DND-41 (cell line): Measurements from ENCODE around the gene SHH.

Experiments used
- ATAC-seq: fragments of 200-7000 bp; cut with Tn5 transposase; 3 replicates; pipeline ENCODE4 v1.9.1; 2021; ENCODE audit warnings: low read depth; ENCODE audit not compliant: insufficient read depth
- DNase-seq: peaks from one replicate; pipeline ENCODE4 v3.0.0-alpha.2; 2020
- H2AFZ ChIP-seq: 2 replicates; pipeline ENCODE4 v1.6.0; 2012; ENCODE audit warnings: low read depth, low read length
- H3K27ac ChIP-seq: 2 replicates; pipeline ENCODE4 v1.5.1; 2012; ENCODE audit warnings: low read length, inconsistent platforms
- H3K27me3 ChIP-seq: fragments of 200-600 bp; sonication (generic); 2 replicates; pipeline ENCODE4 v1.6.0; 2012; ENCODE audit warnings: low read length, mild to moderate bottlenecking, inconsistent platforms; ENCODE audit not compliant: insufficient read depth, poor library complexity
- H3K36me3 ChIP-seq: 2 replicates; pipeline ENCODE4 v1.5.1; 2012; ENCODE audit warnings: low read length, inconsistent platforms; ENCODE audit not compliant: insufficient read depth
- H3K4me1 ChIP-seq: 2 replicates; pipeline ENCODE4 v1.5.1; 2012; ENCODE audit warnings: mild to moderate bottlenecking, low read length; ENCODE audit not compliant: insufficient read depth
- H3K4me2 ChIP-seq: 2 replicates; pipeline ENCODE4 v1.6.0; 2012; ENCODE audit warnings: mild to moderate bottlenecking, moderate library complexity, low read length, inconsistent platforms; ENCODE audit not compliant: insufficient read depth
- H3K4me3 ChIP-seq, 2 experiments: fragments of 200-600 bp in 1 of 2; shearing (Covaris generic) in 1 of 2; 2 replicates each; pipeline ENCODE4 v1.5.1; 2012 to 2016; ENCODE audit warnings: inconsistent platforms in 2 of 2, low read length in 2 of 2, mild to moderate bottlenecking in 2 of 2, low read depth in 1 of 2, moderate library complexity in 1 of 2
- H3K79me2 ChIP-seq: 2 replicates; pipeline ENCODE4 v1.6.0; 2012; ENCODE audit warnings: low read length, inconsistent platforms; ENCODE audit not compliant: insufficient read depth
- H3K9ac ChIP-seq: 2 replicates; pipeline ENCODE4 v1.6.0; 2012; ENCODE audit warnings: low read depth, mild to moderate bottlenecking, inconsistent platforms, low read length, moderate library complexity
- H3K9me3 ChIP-seq: 2 replicates; pipeline ENCODE4 v1.5.1; 2012; ENCODE audit warnings: low read length, moderate library complexity, mild to moderate bottlenecking, inconsistent platforms; ENCODE audit not compliant: insufficient read depth, severe bottlenecking
- H4K20me1 ChIP-seq: 2 replicates; pipeline ENCODE4 v1.6.0; 2012; ENCODE audit warnings: low read length; ENCODE audit not compliant: insufficient read depth
- CTCF ChIP-seq: IDR thresholded peaks from 2 replicates; pipeline ENCODE4 v1.5.1; 2012; ENCODE audit warnings: borderline replicate concordance, low read length, moderate library complexity, mild to moderate bottlenecking; ENCODE audit not compliant: poor library complexity, severe bottlenecking; ENCODE audit errors: extremely low read depth
- EZH2 ChIP-seq: IDR thresholded peaks from 3 replicates; pipeline ENCODE4 v1.6.1; 2012; ENCODE audit warnings: borderline replicate concordance, low read depth, mild to moderate bottlenecking, moderate library complexity, low read length, inconsistent platforms; ENCODE audit not compliant: severe bottlenecking

SHH gene

GRCh38 chr7:155843426-155844018, 31.3 kb upstream of the SHH start:
- Histone ChIP-seq H3K9me3 (no peaks in the 10 kb centered on the region), H3K4me3 (no peak overlapping the region), H3K4me1 (no peaks in the 10 kb centered on the region), H3K36me3 (no peaks in the 10 kb centered on the region), H3K27ac (no peak overlapping the region), H3K4me2 (no peak overlapping the region), H3K79me2 (no peaks in the 10 kb centered on the region), H3K27me3 (peaks cover 4% of the 10 kb centered on the region), H2AFZ (no peak overlapping the region), H4K20me1 (no peaks in the 10 kb centered on the region; the same call in 1 of the 2 replicates), H3K9ac (no peak overlapping the region)
- ATAC-seq: no peak
- DNase-seq: no peak
- TF ChIP-seq EZH2 (no peak), CTCF (no peak)

- Histone ChIP-seq H3K4me3 (no peak overlapping the region), H4K20me1 (no peaks in the 10 kb centered on the region; the same call in 1 of the 2 replicates), H2AFZ (no peak overlapping the region), H3K4me1 (no peaks in the 10 kb centered on the region), H3K36me3 (no peaks in the 10 kb centered on the region), H3K4me2 (no peak overlapping the region), H3K27ac (no peak overlapping the region), H3K79me2 (no peaks in the 10 kb centered on the region), H3K9me3 (no peaks in the 10 kb centered on the region), H3K9ac (no peak overlapping the region), H3K27me3 (peaks cover 7% of the 10 kb centered on the region)
- no peak for TF ChIP-seq CTCF
- no peak for TF ChIP-seq EZH2
- ATAC-seq (no peak), DNase-seq (no peak)
These were observed 30.4 kb upstream of the SHH start for GRCh38 chr7:155842496-155843265.

GRCh38 chr7:155840909-155841308, 28.6 kb upstream of the SHH start:
- no peak for ATAC-seq
- Histone ChIP-seq H3K79me2 (no peaks in the 10 kb centered on the region), H3K27ac (no peak overlapping the region), H3K9me3 (no peaks in the 10 kb centered on the region), H3K4me2 (no peak overlapping the region), H2AFZ (no peak overlapping the region), H3K27me3 (peaks cover 8% of the 10 kb centered on the region), H3K9ac (no peak overlapping the region), H3K4me3 (no peak overlapping the region), H3K36me3 (no peaks in the 10 kb centered on the region), H3K4me1 (no peaks in the 10 kb centered on the region), H4K20me1 (no peaks in the 10 kb centered on the region; the same call in 1 of the 2 replicates)
- no peak for DNase-seq
- TF ChIP-seq EZH2 (no peak), CTCF (no peak)
